Activated CD8-positive, alpha-beta memory T cell treated with anti-CD3 and anti-CD28 coated beads, Interleukin-2, amount 50 U/mL, for 24 hours (primary cell): ENCODE results near the gene COL21A1.
"Not testable (repeated sequence)": the region's sequence is repeated elsewhere in the genome, so short reads cannot be mapped to it uniquely, and the experiment has no call there.

Source experiments
- DNase-seq: peaks from one replicate; pipeline ENCODE4 v3.0.0-alpha.2; 2020; ENCODE audit errors: extremely low read depth

COL21A1 gene

DNA sequence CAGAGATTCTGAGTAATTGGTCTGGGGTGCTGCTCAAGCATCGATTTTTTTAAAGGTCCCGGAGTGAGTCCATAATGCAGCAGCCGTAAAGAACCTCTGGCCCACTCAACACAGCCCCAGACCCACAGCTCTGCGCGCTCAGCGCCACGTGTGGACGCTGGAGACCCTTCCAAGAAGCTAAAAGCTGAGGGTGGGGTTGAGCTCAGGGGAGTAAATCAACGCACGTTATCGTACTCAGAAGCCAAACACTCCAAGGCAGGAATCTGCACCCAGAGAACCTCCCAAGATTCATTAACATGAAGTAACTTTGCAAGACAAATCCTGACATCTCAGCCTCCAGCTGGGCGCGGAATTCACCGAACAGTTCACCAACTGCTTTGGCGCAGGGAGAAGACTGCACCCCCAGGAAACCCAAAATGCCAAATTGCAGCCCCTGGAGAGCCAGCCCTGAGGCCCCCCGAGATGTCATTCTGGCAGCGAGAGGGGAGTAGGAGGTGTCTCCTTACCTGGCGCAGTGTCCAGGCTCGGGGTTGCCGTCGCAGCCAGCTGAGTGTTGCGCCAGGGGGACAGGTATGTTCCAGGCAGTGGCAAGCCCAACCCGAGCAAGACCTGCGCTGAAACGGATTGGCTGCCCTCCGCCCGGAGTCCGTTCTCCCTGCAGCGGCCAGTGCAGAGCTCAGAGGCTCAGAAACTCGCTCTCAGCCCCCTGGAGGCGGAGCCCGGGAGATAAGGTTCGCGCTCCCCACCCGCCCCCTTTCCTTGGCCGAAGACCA lies at the start of gene COL21A1:
TSS of gene COL21A1 (minus strand) at position 700 of the 773 bp plus-strand sequence. CDS start 64,962 bp downstream, outside the sequence.
- no peak for DNase-seq

DNA sequence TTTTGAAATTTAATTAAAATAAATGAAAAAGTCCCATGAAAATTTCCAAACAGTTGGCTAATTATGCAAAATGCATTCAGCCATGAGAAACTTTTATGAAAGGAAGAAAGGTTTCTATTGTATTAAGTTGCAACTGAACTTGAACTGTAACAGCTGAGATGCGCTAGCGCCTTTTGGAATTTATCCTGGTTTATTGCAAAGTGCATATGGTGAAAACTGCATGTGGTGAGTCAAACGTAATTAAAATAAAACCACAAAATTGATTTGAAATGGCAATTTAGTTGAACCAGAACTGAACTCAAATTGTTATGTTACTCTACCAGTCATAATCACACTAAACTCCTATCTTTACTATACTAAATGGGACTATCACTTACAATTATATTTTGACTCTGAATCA lies 46.4 kb upstream of the COL21A1 start:
- no peak for DNase-seq

DNA sequence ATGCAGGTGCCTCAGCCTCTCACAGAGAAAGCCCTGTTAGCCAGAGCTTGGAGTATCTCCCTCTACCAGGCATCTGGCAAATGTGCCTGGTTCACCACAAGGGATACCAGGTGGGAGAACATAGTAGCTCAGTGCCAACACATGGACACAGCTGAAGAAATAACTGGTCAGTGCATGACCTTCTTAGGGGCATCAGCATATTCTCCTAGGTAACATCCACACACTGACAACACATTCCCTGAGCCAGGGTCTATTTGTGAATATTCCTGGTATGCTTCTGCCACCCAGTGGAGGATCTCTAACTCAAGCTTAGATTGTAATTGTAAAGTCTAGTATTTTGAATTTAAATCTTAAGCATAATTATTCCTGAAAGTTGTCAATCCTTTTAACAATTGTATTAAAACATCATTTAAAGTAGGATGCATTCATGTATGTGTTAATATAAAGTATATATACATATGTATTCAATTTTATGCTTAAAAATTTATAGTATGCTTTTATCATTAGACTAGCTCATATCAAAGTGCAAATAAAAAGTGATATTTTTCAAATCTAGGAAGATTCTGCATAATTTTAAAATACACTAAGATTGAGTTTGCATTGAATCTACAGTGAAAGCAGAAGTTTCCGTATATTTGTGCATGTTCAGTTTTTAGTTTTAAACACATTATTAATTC lies 45.3 kb upstream of the COL21A1 start:
- DNase-seq: no peak

DNA sequence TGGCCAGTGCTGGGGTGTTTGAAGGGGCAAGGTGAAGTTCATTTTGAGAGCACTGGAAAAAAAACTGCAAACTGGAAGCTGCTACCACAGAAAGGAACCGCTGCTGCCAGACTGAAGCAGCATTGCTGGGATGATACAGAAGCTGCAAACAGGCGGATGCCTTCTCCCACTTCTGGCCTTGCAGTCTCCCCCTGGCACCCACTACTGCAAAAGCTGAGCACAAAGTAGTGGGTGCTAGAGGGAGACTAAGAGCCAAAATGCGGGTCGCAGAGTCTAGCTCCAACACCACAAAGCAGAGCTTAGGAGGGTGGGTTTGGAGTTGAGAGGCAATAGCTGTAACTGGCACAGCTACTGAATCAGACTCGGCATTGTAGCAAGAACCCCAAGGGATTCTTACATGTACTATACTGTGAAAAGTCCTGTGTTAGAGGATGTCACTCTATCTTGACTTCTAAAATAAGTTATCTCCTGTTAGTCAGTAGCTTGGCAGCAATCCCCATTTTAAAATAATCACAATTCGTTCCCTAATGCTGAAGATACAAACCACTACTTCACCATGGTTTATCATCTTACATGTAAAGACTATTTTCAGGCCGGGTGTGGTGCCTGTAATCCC lies 44.0 kb upstream of the COL21A1 start:
- DNase-seq: no peak

DNA sequence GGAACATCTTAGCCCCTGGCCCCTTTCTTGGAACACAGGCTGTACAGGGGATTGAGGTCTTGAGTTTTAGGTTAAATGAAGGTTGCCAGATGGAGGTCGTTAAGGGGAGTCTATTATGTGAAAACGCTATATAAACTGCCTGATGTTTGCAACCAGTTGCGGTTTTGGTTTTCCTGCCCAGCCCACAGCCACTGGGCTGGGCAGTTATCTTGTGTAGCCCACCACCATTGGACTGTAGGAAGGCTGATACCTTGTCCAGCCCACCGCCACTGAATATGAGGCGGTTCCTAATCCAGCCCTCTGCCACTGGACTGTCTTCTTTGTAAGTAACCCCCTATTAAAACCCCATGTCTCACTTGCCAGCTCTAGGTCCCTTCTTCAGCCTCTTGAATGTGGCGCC lies 42.3 kb upstream of the COL21A1 start:
- no peak for DNase-seq

DNA sequence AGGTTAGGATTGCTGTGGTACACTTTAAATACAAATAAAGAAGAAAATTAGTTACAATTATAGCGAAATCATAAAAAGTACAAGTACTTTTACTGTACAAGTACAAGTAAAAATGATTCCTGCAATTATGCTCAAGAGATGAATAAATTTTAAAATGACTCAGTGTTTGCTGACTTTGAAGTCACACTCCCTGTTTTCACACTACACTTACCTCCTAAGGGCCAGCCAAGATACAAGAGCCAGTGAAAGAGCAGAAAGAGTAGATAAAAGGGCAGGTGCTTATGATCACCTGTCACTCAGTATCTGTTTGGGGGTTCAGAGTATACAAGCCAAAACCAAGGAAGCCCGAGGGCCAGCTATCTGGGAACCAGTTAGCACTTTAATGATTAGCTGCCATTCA lies 41.0 kb upstream of the COL21A1 start:
- no peak for DNase-seq

DNA sequence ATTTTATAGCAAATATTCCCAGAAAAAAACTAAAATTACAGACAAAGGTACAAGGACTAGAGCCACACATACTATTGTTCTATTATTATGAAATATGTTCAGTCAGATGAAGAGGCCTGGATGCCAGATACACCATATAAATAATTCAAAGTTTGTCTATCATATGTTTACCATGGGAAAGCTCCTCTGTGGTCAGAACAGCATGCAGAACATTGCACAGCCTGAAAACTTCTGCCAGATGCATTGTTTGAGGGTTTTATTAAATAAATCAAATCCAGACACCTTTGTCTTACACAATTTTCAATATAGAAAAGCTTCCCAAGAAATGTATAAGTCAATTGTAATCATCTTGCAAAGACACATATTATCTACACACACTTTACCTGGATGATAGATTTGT lies 35.0 kb upstream of the COL21A1 start:
- no peak for DNase-seq

DNA sequence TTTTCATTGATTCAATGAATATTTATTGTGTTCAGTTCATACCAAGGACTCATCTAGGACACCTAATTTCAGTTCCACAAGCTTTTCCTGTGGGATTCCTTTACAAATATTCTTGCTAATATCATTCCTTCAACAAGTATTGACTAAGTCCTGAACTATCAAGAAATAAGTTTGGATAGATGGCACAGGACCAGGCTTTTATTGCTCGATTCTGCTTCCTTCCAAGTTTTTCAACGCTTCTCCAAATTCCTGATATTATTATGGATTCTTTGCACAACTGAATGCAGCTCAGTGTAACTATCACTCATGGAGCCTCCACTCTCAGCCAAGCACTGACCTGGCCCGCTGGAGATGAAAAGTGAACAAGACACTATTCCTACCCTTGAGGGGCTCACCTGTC lies 32.7 kb upstream of the COL21A1 start:
- no peak for DNase-seq

DNA sequence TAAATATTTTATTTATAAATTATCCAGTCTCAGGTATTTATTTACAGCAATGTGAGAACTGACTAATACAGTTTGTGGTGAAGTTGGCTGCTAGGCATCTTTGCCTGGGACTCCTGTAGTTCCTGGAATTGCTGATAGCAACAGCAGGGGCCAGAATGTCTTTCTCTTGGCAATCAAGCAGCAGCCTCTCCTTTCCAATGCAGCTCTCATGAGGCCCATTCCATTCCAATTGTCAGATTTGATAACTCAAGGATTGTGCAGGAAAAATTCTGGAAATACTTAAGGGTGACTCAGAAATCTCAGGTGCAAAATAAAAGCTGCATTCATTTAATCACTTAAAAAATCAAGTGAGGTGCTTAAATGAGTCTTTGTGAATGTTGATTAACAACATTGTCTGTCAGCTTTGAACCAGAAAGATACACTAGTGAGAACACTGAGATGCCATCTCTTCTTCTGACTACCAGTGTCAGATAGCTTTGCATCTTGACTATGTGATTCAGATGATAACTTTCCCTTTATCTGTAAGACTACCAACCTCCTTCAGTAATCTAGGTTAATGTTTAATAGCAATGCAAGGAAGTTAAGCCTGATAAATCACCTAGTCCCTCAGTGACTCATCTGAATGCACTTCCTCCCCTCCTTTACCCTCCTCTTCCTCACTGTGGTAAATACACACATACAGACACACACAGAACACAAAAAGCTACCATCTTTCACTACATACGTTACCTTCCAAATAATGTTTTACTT lies 32.1 kb upstream of the COL21A1 start:
- DNase-seq: no peak

DNA sequence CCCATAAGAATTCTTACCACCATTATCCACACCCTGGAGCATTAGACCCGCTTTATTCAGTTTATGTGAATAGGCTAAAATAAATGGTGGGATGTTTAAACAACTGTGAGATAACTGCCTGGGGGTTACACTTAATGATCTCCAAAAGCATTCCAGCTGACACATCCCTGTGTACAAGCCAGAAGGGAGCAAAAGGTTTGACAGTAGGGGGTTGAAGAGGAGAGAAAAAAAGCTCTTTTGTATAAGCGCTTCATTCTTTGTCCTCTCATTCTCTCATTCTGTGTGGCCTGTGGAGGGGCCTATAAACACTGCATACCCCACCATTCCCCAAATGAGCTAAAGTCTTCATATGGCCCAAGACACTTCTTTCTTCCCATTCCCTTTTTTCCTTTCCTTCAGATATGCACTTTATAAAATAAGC lies 30.8 kb upstream of the COL21A1 start:
- DNase-seq: no peak

DNA sequence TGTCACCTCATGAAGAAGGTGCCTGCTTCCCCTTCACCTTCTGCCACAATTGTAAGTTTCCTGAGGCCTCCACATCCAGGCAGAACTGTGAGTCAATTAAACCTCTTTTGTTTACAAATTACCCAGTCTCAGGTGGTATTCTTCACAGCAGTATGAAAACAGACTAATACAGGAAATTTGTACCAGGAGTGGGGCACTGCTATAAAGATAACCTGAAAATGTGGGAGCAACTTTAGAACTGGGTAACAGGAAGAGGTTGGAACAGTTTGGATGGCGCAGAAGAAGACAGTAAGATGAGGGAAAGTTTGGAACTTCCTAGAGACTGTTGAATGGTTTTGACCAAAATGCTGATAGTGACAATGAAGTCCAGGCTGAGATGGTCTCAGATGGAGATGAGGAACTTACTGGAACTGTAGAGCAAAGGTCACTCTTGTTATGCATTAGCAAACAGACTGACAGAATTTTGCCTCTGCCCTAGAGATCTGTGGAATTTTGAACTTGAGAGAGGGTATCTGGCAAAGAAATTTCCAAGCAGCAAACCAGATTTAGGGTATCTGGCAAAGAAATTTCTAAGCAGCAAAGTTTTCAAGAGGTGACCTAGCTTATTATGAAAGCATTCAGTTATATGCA lies 23.5 kb upstream of the COL21A1 start:
- DNase-seq: no peak

DNA sequence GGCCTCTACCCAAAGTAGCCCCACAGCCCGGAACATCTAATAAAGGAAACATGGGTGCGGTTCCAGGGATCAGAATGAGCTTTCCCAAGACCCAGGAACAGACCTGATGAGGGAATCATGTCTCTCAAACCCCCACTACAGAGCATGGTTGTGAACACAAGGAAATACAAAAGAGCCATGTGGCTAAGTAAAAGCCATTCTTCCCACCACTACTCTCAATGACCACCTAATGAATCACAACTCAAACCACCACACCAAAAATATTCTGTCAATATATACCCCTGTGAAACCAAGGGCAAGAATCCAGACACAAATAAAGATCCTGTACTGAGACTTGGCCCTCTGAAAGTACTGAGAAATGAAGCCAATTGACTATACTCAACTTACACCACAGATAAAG lies 20.9 kb upstream of the COL21A1 start:
- DNase-seq: no peak

DNA sequence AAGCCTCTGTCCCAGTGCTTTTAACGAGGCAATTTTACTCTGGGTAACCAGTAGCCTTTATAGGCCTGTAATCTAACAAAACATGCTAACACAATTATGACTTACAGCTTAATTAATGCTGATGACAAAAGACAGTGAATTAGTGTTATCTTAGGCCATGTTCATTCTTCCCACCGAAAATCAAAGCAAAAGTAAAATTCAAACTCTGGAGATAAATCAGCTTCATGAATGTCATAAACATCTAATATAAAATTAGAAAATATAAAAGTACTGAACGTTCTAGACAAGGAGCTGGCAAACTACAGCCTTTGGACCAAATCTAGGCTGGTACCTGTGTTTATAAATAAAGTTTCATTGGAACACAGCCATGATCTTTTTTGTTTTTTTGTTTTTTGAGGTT lies 18.6 kb upstream of the COL21A1 start:
- no peak for DNase-seq

DNA sequence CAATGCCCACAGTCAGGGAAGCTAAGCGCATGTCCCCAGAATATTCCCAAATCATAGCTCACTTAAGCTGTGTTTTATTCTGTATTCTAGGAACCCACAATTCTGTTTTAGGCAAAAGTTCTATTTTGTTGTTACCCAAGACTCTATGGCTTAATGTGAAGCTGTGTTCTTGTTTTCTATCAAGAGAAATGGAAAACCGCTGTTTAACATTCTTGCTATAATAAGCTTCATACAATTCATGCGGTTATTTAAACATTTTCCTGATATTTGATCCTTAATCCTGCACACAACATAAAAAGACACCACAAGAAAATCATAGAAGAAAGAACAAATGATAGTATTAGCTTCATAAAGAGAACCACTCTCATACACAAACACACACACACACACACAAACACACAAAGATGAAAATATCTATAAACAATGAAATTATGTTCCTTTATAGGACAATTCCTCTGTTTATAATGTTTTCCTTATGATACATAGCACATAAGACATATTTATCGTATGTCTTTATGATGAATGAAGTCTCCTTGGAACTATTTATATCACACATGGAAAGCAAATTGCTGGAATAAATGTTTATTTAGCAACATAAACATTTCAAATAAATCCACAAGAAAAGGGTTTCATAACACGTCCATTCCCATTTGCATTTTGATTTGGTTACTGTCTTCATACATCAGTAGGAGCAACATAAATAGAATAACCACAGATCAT lies 16.4 kb upstream of the COL21A1 start:
- no peak for DNase-seq

DNA sequence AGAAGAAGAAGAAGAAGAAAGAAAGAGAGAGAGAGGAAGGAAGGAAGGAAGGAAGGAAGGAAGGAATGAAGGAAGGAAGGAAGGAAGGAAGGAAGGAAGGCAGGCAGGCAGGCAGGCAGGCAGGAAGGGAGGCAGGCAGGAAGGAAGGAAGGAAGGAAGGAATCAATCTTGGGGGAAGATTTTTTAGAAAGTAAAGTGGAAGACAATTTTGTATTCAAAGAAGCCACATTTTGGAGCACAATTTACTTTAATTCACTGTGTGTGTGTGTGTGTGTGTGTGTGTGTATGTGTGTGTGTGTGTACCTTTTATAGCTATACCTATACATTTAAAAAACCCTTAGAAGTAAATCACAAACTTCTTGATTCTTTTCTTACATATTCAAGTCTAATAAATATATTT lies 13.2 kb upstream of the COL21A1 start:
- DNase-seq: not testable (repeated sequence)

DNA sequence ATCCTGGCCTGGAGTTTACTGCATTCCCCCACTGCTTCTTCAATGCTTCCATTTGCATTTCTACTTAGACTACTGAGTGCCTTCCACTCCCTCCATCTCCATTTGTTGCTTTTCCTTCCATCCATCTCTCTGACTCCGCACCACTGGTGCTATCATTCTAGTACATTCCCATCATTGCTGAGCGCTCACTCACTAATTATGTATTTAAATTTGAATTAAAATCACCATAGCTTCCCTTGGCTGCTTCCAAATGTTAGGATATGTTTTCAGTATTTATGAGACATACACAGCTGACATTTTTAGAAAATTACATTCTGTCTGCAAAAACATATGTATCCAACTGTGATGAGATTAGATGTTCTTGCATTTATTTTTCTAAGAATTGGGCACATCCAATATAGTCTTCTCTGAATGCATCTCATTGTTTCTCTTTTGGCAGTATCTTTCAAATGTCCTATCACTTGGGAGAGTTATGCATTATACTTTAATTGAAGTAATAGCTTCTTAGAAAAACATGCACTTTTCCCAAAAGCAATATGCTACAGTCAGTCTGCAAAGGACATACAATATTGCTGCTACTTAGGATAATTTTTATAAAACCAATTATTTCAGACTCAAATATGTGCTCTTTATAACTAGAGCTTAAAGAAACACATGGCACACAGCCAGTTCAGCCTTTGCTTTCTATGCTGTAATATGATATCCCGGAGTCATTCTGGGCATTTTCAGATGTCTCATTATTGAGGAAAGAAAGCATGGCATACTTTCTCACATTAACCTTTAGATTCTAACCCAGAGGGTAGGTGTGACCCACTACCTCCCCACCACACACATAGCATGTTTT lies 12.1 kb upstream of the COL21A1 start:
- DNase-seq: no peak

DNA sequence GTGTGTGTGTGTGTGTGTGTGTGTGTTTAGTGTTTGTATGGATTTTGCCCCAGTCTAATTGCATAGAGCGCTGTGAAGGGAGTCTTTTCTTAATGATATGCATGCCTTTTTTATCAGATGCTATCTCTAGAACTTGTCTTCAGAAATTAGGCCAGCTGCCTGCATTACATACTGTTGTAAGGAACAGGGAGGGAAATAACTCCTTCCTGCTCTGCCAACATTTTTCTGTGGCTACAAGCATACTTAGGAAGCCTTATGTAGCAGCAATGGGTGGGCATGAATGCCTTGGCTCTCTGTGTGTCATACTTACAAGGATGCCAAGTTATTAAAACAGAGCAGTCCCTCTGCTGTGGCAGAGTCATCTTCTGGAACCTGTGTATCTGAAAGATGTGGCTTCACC lies 8.0 kb upstream of the COL21A1 start:
- no peak for DNase-seq

DNA sequence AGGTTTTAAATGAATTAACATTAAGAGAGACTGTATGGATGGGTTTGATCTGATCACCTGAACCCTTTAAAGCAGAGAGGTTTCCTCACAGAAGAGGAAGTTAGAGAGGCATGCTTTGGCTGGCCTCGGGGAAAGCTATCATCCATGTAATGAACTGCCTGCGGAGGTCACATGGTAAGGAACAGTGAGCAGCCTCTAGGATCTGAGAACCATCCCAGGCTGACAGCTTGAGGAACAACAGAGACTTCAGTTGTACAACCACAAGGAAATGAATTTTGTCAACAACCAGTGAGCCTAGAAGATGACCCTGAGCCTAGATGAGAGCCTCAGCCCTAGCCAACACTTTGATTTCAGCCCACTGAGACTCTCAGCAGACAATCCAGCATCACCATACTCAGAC lies 2.9 kb upstream of the COL21A1 start:
- DNase-seq: no peak

DNA sequence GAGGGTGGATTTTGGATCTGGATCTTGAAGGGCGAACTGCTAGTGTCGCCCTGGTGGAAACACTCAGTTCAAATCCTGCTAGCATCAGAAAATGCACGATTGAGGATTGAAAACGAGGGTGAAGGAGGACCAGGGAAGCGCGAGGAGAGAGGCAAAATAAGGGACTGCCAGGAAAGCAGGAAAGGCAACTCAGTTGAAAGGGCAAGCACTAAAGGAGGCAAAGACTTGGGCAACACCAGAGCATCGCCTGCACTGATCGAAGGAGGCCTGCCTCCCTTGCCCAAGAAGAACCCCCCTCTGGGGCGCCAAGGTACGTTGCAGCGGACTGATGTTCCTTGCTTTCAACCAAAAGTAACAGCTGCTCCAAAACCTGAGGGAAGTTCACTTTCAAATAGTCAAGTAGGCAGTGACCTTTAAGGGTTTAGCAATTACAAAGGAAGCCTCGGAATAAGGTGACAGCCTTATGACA lies 308 bp upstream of the COL21A1 start:
- DNase-seq: no peak

DNA sequence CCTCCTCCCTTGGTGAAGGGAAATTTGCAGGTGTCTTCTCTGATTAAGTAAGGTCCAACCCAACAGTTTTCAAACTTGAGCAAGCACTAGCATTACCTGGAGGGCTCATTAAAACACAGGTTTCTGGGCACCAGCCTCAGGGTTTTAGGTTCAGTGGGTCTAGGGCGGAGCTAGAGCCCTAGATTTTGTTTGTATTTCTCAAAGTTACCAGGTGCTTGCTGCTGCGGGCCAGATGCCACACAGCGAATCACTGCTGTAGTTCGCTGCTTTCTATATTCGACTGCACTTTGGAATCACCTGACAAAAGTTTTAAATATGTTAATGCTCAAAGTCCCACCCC lies 869 bp downstream of the COL21A1 start:
- no peak for DNase-seq
